NT2/D1 (cell line): ENCODE results near the gene NPLOC4.

Experiments used
- SUZ12 ChIP-seq: IDR thresholded peaks from 2 replicates; pipeline ENCODE4 v1.6.1; 2011; ENCODE audit not compliant: insufficient read length, insufficient read depth; ENCODE audit errors: extremely low read depth
- ZNF274 ChIP-seq: IDR thresholded peaks from 2 replicates; pipeline ENCODE4 v1.6.1; 2011; ENCODE audit warnings: mild to moderate bottlenecking, low read depth, low read length

DNA sequence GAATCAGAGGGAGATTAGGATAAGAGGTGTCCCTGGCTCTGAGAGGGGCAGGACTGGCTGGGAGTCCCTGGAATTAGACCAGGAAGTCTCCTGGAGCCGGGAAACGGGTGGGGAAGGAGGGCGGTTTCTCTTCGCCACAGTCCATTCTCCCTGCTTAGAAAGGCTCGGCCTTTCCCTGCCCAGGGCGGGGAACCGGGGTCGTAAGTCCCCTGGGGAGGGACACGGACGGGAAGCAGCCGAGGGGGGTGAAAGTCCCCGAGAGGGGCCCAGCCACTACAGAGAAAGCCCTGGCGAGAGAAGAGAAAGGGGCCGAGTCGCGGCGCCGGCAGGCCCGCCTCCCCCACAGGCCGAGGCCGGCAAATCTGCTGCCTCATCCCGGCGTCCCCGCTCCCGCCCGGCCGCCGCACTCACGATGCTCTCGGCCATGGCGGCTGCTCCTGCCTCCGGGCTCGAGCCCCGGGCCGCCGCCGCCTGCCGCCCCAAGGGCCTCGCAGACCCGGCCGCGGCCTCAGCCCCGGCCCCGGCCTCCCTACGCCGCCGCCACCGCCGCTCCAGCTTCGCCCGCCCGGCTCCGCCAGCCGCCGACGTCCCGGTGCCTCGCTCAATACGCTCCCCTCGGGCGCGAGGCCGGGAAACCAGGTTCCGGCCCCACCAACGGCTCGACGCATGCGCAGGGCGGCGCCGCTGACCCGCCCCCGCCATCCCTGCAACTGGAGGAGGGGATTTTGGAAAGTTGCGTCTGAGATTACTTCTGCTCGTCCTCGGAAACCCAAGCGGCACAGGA lies at the start of gene NPLOC4, which contains the start of gene TSPAN10:
- TF ChIP-seq ZNF274 (no peak), SUZ12 (no peak)
